GM19023 (cell line): Measurements from ENCODE around the gene TFPT.

Experiments
- ATAC-seq: cut with Tn5 transposase; IDR thresholded peaks from one replicate; pipeline ENCODE4 v1.9.1; 2021; ENCODE audit warnings: mild to moderate bottlenecking, moderate library complexity; ENCODE audit not compliant: unreplicated experiment

TFPT gene

DNA sequence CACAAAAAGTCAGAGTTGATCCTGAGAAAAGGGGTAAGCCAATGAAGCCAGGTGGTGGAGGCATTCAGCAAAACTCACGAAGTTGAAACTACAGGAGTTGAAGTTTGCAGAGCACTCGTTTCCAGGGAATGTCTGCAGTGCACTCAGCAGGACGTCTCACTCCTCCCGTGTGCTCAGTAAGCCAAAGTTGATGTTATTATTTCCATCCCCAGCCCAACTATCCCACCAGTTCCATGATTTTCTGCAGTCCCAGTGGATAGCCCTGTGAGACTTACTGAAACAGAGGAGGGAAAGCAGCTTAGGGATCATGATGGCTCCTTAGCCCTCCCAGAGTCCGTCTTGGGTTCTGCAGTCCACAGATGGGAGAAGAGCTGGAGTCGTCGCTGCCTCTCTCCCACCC lies 34.4 kb downstream of the TFPT start, which contains the start of gene TARM1:
TARM1 (minus strand) TSS at position 334 of the 400 bp plus-strand sequence; CDS start at position 309, 25 bp downstream.
- ATAC-seq, result no peak

DNA sequence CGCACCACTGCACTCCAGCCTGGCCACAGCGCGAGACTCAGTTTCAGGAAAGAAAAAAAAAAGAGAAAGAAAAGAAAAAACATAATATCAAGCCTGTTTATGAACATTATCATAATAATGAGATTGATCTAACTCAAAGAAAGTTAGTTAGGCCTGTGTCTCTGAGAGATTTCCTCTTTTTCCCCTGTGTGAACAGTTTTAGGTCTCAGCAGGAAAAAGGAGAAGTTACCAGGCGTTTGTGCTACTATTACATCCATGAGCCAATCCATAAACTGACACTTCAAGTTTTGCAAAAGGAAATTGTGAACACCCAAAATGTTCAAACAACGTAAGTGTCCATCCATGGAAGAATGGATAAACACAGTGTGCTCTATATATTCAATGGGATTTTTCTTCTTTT lies 38.1 kb downstream of the TFPT start:
- ATAC-seq, result no peak

DNA sequence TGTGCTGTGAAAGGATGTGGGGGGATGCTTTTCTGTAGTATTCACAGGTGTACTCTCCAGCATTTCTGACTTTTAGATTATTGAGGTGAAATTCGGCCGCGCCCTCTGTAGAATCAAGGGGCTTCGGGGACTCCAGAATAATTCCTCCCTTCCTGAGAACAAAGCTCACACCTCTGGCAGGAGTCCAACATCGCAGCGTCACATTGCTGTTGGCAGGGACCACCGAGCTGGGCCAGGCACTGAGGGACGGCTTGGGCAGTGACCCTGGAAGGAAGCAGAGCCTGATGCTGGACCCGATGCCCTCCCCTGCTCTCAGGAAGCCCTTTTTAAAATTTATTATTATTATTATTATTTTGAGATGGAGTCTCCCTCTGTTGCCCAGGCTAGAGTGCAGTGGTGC lies 40.6 kb downstream of the TFPT start:
- no peak for ATAC-seq

DNA sequence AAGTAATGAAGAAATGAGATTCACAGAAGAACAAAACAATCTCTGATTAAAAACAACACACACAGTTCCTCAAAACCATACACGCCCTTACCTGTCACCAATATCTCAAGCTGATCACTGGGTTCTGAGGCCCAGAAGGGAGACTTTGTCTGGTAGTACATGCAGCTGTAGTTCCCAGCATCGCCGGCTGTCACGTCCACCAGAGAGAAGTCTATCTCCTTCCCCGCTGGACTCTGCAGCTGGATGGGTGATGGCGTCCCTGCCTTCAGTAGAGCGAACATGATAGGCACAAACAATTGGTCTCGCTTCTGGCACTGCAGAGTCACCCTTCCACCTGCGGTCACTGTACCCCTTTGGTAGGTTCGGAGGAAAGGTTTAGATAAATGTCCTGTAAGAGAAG lies 41.6 kb downstream of the TFPT start:
- no peak for ATAC-seq

DNA sequence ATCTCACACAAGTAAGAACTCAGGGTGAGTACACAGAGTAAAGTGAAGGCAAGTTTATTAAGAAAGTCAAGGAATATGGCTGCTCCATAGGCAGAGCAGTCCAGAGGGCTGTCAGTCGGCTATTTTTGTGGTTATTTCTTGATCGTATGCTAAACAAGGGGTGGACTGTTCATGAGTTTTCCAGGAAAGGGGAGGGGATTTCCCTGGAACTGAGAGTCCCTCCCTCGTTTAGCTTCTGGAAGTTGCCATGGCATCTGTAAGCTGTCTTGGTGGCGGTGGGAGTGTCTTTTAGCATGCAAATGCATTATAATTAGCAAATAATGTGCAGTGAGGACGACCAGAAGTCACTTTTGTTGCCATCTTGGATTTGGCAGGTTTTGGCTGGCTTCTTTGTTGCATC lies 46.0 kb downstream of the TFPT start:
- no peak for ATAC-seq

DNA sequence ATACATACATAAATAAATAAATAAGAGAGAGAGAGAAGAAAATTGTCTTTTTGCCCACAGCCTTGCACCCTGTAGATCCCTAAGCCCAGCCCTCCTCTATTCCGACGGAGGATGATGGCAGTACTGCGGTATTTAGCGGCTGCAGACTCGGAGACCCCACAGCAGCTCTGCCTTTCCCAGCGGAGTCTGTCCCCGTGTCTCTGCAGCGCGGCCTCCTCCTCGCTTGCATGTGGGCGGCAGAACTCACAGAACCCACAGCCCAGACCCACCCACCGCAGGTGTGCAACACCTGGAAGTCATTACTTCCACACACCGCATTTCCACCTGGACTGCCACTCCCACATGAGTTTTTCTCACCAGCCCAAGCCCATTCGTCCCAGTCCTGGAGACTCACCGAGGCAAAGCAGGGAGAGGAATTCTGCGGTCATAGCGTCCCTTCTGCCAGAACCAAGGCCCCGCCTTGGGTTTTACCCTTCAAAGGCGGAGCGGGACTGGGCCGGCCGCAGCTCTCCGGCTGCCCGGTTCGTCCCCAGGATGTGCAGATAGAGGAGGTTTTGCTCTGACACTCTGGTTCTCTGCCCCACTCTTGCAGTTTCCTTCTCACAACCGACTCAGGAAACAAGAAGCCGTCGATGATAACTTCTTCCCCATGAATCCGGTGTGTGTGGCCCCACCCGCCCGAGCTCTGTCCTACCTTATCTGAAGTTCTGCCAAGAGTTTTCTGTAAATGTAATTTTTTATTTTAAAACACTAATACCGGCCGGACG lies 51.9 kb downstream of the TFPT start, which contains the start of gene VSTM1:
VSTM1 (minus strand) TSS at position 548 of the 767 bp plus-strand sequence; CDS start at position 428, 120 bp downstream.
- no peak for ATAC-seq

DNA sequence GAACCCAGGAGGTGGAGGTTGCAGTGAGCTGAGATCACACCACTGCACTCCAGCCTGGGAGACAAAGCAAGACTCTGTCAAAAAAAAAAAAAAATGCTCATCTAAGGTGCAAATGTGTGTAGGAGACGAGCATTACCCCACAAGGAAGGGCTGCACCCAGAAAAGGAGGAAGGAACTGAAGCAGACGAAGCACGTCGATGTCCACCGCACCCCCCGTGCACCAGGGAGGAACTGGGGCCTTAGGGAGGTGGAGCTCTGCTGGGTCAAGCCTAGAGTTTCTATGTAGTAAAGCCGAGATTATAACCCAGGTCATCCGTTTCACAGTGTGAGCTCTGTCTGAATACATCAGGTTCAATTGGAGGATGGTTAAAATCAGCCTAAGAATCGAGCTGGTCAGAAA lies 52.8 kb downstream of the TFPT start:
- no peak for ATAC-seq
